HG03066 (cell line): ENCODE measurements around the gene RAB40AL.

Experiments
- ATAC-seq: cut with Tn5 transposase; IDR thresholded peaks from one replicate; pipeline ENCODE4 v1.9.1; 2021; ENCODE audit warnings: low read depth; ENCODE audit not compliant: unreplicated experiment

RAB40AL gene

DNA sequence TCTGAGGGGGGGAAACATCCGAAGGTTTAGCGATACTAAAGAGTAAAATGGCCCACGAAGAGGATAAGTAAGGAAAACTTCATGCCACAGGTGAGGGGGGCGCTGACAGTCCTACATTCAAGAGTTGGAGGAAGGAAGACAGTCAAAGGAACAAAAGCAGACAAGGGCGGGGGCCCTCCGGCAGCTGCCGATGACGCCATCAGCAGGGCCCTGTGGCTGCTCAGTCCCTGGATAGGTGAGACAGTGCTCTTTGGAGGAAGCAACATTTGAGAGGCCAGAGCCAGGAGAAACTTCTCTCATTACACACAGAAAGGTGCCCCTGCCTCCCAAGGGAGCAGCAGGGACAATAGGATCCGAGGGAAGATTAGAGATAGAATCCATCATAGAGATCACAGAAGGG is 41.5 kb downstream of the RAB40AL start:
- ATAC-seq = no peak

DNA sequence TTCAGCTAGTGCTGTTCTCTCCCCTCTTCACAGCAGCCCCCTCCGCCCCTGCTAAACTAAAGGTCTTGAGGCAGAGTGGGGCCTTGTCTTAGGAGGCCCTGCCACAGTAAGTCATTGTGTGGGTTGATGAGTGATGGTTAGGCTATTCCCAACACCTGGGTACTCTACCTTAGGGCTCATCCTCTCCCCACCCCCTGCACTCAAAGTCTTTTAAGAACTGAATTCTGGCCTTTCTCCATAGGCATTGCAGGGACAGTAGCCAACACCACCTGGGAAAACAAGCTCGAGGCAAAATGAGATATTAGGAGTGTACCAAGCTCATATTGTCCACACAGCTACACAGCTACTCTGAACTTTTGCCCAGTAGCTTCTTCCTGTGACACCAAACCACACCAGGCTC is 42.5 kb downstream of the RAB40AL start:
- ATAC-seq = no peak

- ATAC-seq = no peak
These were observed 46.1 kb downstream of the RAB40AL start for GRCh38 chrX:102983205-102983604.

GRCh38 chrX:102985192-102985591 is 48.1 kb downstream of the RAB40AL start:
- no peak for ATAC-seq
